GM21723 (cell line): ENCODE measurements around the gene LUZP2.
"Not testable (repeated sequence)": the region's sequence is repeated elsewhere in the genome, so short reads cannot be mapped to it uniquely, and the experiment has no call there.

Experiments
- ATAC-seq: cut with Tn5 transposase; IDR thresholded peaks from one replicate; pipeline ENCODE4 v1.9.1; 2021; ENCODE audit warnings: mild to moderate bottlenecking, moderate library complexity; ENCODE audit not compliant: unreplicated experiment

The LUZP2 gene

GRCh38 chr11:24890426-24890825, 393.6 kb downstream of the LUZP2 start:
- no peak for ATAC-seq

GRCh38 chr11:24891845-24892492, 395.1 kb downstream of the LUZP2 start:
- ATAC-seq: not testable (repeated sequence)

- ATAC-seq: no peak
These were observed 399.4 kb downstream of the LUZP2 start for GRCh38 chr11:24896118-24896835.

- ATAC-seq: no peak
These were observed 403.7 kb downstream of the LUZP2 start for GRCh38 chr11:24900514-24900913.

GRCh38 chr11:24900960-24901549, 404.2 kb downstream of the LUZP2 start:
- no peak for ATAC-seq

GRCh38 chr11:24903555-24903954, 406.7 kb downstream of the LUZP2 start:
- no peak for ATAC-seq

- ATAC-seq: no peak
These were observed 428.2 kb downstream of the LUZP2 start for GRCh38 chr11:24925091-24925490.

- ATAC-seq: no peak
These were observed 435.5 kb downstream of the LUZP2 start for GRCh38 chr11:24932110-24933000.

GRCh38 chr11:24934733-24935439, 438.0 kb downstream of the LUZP2 start:
- ATAC-seq: no peak

- ATAC-seq: no peak
These were observed 448.0 kb downstream of the LUZP2 start for GRCh38 chr11:24944891-24945290.

- ATAC-seq: no peak
These were observed 452.6 kb downstream of the LUZP2 start for GRCh38 chr11:24949406-24949805.

- no peak for ATAC-seq
These were observed 467.0 kb downstream of the LUZP2 start for GRCh38 chr11:24963852-24964251.

GRCh38 chr11:24965748-24966147, 468.9 kb downstream of the LUZP2 start:
- ATAC-seq: no peak

GRCh38 chr11:24993903-24994302, 497.1 kb downstream of the LUZP2 start:
- not testable (repeated sequence) for ATAC-seq

GRCh38 chr11:24999929-25000328, 503.1 kb downstream of the LUZP2 start:
- not testable (repeated sequence) for ATAC-seq

- no peak for ATAC-seq
These were observed 540.6 kb downstream of the LUZP2 start for GRCh38 chr11:25037431-25037830.

GRCh38 chr11:25038131-25038530, 541.3 kb downstream of the LUZP2 start:
- ATAC-seq: no peak

GRCh38 chr11:25039165-25039564, 542.3 kb downstream of the LUZP2 start:
- no peak for ATAC-seq

GRCh38 chr11:25048632-25049031, 551.8 kb downstream of the LUZP2 start:
- ATAC-seq: no peak

GRCh38 chr11:25052844-25053243, 556.0 kb downstream of the LUZP2 start:
- no peak for ATAC-seq

- no peak for ATAC-seq
These were observed 561.0 kb downstream of the LUZP2 start for GRCh38 chr11:25057861-25058260.
